Adrenal gland (tissue), 12 donors: ENCODE data around the gene CIAO3. TPM values are rescaled to one million over a fixed set of nuclear protein-coding genes. Genes with fewer than 3 reads are reported as not detected.

ENCODE experiments used
- DNase-seq, 7 donors: peaks; one replicate each; pipeline ENCODE4 v3.0.0-alpha.2; 2019 to 2020
- H3K27ac ChIP-seq, 5 donors: fragments of 200-600 bp; sonication (generic) in 4 of 5; 1 replicate in 3 of 5; 2 replicates in 2 of 5; pipeline versions ENCODE4 v1.5.1 to v1.8.0; 2016 to 2020; ENCODE audit warnings: mild to moderate bottlenecking in 1 of 5
- H3K27me3 ChIP-seq: fragments of 200-600 bp; 2 replicates; pipeline ENCODE4 v1.8.0; 2021
- H3K36me3 ChIP-seq, 2 donors: fragments of 200-600 bp; replicated peaks in 1 of 2; 1 replicate in 1 of 2; 2 replicates in 1 of 2; pipeline versions ENCODE4 v1.5.1 to v1.8.0; 2018 to 2022
- H3K4me1 ChIP-seq, 2 donors: fragments of 200-600 bp; replicated peaks in 1 of 2; 1 replicate in 1 of 2; 2 replicates in 1 of 2; pipeline versions ENCODE4 v1.5.1 to v1.8.0; 2018 to 2021
- H3K4me3 ChIP-seq, 4 donors: fragments of 200-600 bp; sonication (generic) in 3 of 4; one replicate each; pipeline ENCODE4 v1.5.1; 2016 to 2018
- H3K9me3 ChIP-seq, 3 donors: fragments of 200-600 bp; sonication (generic) in 1 of 3; replicated peaks in 1 of 3; 1 replicate in 2 of 3; 2 replicates in 1 of 3; pipeline versions ENCODE4 v1.5.1 to v1.8.0; 2016 to 2021
- CTCF ChIP-seq, 6 experiments: fragments of 450-650 bp in 4 of 6; fragments of 200-600 bp in 2 of 6; sonication (generic) in 1 of 6; IDR thresholded peaks; 1 replicate in 5 of 6; 2 replicates in 1 of 6; pipeline versions ENCODE4 v1.5.1 to v1.8.0; 2016 to 2021; ENCODE audit warnings: antibody characterized with exemption in 6 of 6, mild to moderate bottlenecking in 2 of 6, moderate library complexity in 1 of 6
- POLR2A ChIP-seq, 2 donors: fragments of 450-650 bp; IDR thresholded peaks; one replicate each; pipeline ENCODE4 v1.6.1; 2017; ENCODE audit warnings: antibody characterized with exemption in 2 of 2, mild to moderate bottlenecking in 2 of 2, moderate library complexity in 1 of 2
- WGBS, 4 donors: extraction: QIAGEN DNeasy Blood & Tissue Kit in 2 of 4; methylation state at CpG; one replicate each; pipeline versions ENCODE4 v1.1.5 to v1.1.7; 2013 to 2017; 5-methylcytosine and 5-hydroxymethylcytosine counted together
- intact Hi-C, 2 donors: fragments of 100-400 bp; cut with DNase I; formaldehyde crosslinking; loops; one replicate each; pipeline versions ENCODE4 v1.14.1 to v1.15.0; 2022 to 2023
- polyA plus RNA-seq, 3 donors: library from polyadenylated mRNA; stranded (reverse); fragments of 200-250 nt in 2 of 3; fragments of 350-450 nt in 1 of 3; fragmentation: Illumina TruSeq in 1 of 3; extraction: RNeasy Lipid Tissue Mini Kit (QIAGEN cat#74804) in 1 of 3; gene quantifications; one replicate each; pipeline ENCODE4 v1.2.3, GENCODE V29; 2013 to 2014
- total RNA-seq, 9 donors: library from RNA; depleted of rRNA in 4 of 9; stranded (reverse); fragments of >200 nt in 4 of 9; fragments of 120-200 nt in 1 of 9; fragmentation: NEBNext Ultra II Directional in 1 of 9; extraction: Animal tissue kit (Norgen Biotek cat#: 25700) in 1 of 9; gene quantifications; one replicate each; pipeline versions ENCODE4 v1.1.0 to v1.2.4, GENCODE V29; 2013 to 2023
- donor health status: healthy with polysubstance abuse.
- donor health status: Bipolar disorder and iron deficiency.
- donor health status: DM: yes; HTN: yes; CAD: no.
- donor health status: DM: no; HTN: no; CAD: no.
- donor health status: DM: no; HTN: no; CAD: no.
- donor health status: DM: yes; HTN: yes; CAD: no.

Gene CIAO3
- total and polyA plus RNA-seq, 12 donors, result 8.9 to 99.4 (median 29.5) TPM

- peaks cover 31 to 32% of the 10 kb centered on the region in 2 donors for H3K4me1 ChIP-seq
- H3K9me3 ChIP-seq, result no peaks in the 10 kb centered on the region
- DNase-seq, result no peak
- H3K27me3 ChIP-seq, result no peaks in the 10 kb centered on the region
- H3K4me3 ChIP-seq, result no peak overlapping the region
- H3K36me3 ChIP-seq, result no peaks in the 10 kb centered on the region
- 60 to 66% (median 63%) methylated on average over 1 to 29 of the region's 29 CpGs for WGBS, 4 donors
- no peak overlapping the region for H3K27ac ChIP-seq
- intact Hi-C loops, result no loop called here
- TF ChIP-seq CTCF (IDR thresholded peaks at IDR 0.05) (no peak), POLR2A (IDR thresholded peaks at IDR 0.05) (no peak)
Observed at GRCh38 chr16:724188-725040, 16.4 kb downstream of the CIAO3 start.

GRCh38 chr16:723695-724094 lies 17.1 kb downstream of the CIAO3 start:
- intact Hi-C loops, result no loop called here
- 72 to 100% (median 79%) methylated on average over 2 to 9 of the region's 9 CpGs for WGBS, 4 donors
- Histone ChIP-seq H3K9me3 (no peaks in the 10 kb centered on the region), H3K4me1 (peaks cover 31% of the 10 kb centered on the region in 2 donors), H3K36me3 (no peaks in the 10 kb centered on the region), H3K4me3 (no peak overlapping the region), H3K27me3 (no peaks in the 10 kb centered on the region), H3K27ac (no peak overlapping the region)
- no peak for TF ChIP-seq CTCF (IDR thresholded peaks at IDR 0.05)
- TF ChIP-seq POLR2A (IDR thresholded peaks at IDR 0.05), result no peak
- DNase-seq, result no peak

- Histone ChIP-seq H3K9me3 (no peaks in the 10 kb centered on the region), H3K27me3 (no peaks in the 10 kb centered on the region), H3K27ac (no peak overlapping the region), H3K4me3 (no peak overlapping the region), H3K4me1 (peaks cover 24 to 25% of the 10 kb centered on the region in 2 donors), H3K36me3 (no peaks in the 10 kb centered on the region)
- no peak for TF ChIP-seq CTCF (IDR thresholded peaks at IDR 0.05)
- no peak for TF ChIP-seq POLR2A (IDR thresholded peaks at IDR 0.05)
- 60 to 87% (median 80%) methylated on average over 1 to 24 of the region's 24 CpGs for WGBS, 4 donors
- DNase-seq, result no peak
- intact Hi-C loops, result no loop called here
Observed at GRCh38 chr16:722835-723633, 17.8 kb downstream of the CIAO3 start.
